Neural cell (in vitro differentiated cells): Measurements from ENCODE around the gene CLDN6. TPM values are rescaled to one million over a fixed set of nuclear protein-coding genes. Genes with fewer than 3 reads are reported as not detected.

Experiments used
- H2AFZ ChIP-seq: fragments of 200-600, 300-800 bp; sonication (generic), shearing (Covaris generic); 2 replicates; pipeline ENCODE4 v1.6.0; 2014; ENCODE audit warnings: low read depth, mild to moderate bottlenecking, antibody characterized with exemption, low read length, moderate library complexity
- H3F3A ChIP-seq: fragments of 200-600 bp; shearing (Covaris generic); 2 replicates; pipeline ENCODE4 v1.6.1; 2016; ENCODE audit warnings: mild to moderate bottlenecking, moderate library complexity, mixed read lengths, antibody characterized with exemption, low read length; ENCODE audit not compliant: insufficient read depth, poor library complexity, severe bottlenecking
- H3K27ac ChIP-seq: fragments of 200-600, 300-800 bp; sonication (generic), shearing (Covaris generic); 2 replicates; pipeline ENCODE4 v1.5.1; 2014; ENCODE audit warnings: mild to moderate bottlenecking, low read length, moderate library complexity
- H3K27me3 ChIP-seq: fragments of 300-800, 200-600 bp; sonication (generic), shearing (Covaris generic); 2 replicates; pipeline ENCODE4 v1.6.0; 2014; ENCODE audit warnings: mild to moderate bottlenecking, low read depth, low read length, moderate library complexity; ENCODE audit not compliant: insufficient read depth
- H3K36me3 ChIP-seq: fragments of 300-800, 200-600 bp; sonication (generic), shearing (Covaris generic); 2 replicates; pipeline ENCODE4 v1.5.1; 2014; ENCODE audit warnings: mild to moderate bottlenecking, antibody characterized with exemption, low read length, moderate library complexity; ENCODE audit not compliant: insufficient read depth
- H3K4me2 ChIP-seq: fragments of 300-800, 200-600 bp; sonication (generic), shearing (Covaris generic); 2 replicates; pipeline ENCODE4 v1.6.0; 2014; ENCODE audit warnings: mild to moderate bottlenecking, low read length
- H3K4me3 ChIP-seq: fragments of 300-800, 200-600 bp; sonication (generic), shearing (Covaris generic); 2 replicates; pipeline ENCODE4 v1.5.1; 2014; ENCODE audit warnings: mild to moderate bottlenecking, low read length, moderate library complexity
- H3K79me2 ChIP-seq: fragments of 200-600 bp; shearing (Covaris generic); replicated peaks from 2 replicates; pipeline ENCODE4 v1.6.0; 2014; ENCODE audit warnings: mild to moderate bottlenecking, low read length, moderate library complexity; ENCODE audit not compliant: insufficient read depth
- H3K9ac ChIP-seq: fragments of 300-800, 200-600 bp; sonication (generic), shearing (Covaris generic); 2 replicates; pipeline ENCODE4 v1.6.1; 2016; ENCODE audit warnings: mild to moderate bottlenecking, low read length, mixed read lengths
- H3K9me2 ChIP-seq: fragments of 200-600 bp; shearing (Covaris generic); 2 replicates; pipeline ENCODE4 v1.6.1; 2016; ENCODE audit warnings: mild to moderate bottlenecking, low read length, mixed read lengths; ENCODE audit not compliant: insufficient read depth
- H3K9me3 ChIP-seq: fragments of 200-600, 300-800 bp; sonication (generic), shearing (Covaris generic); 2 replicates; pipeline ENCODE4 v1.6.1; 2016; ENCODE audit warnings: mild to moderate bottlenecking, mixed run types, low read length, moderate library complexity, mixed read lengths
- H4K20me1 ChIP-seq: fragments of 200-600 bp; shearing (Covaris generic); 2 replicates; pipeline ENCODE4 v1.6.1; 2016; ENCODE audit warnings: mild to moderate bottlenecking, mixed run types; ENCODE audit not compliant: insufficient read depth
- CTCF ChIP-seq: fragments of 450-650 bp; IDR thresholded peaks from 2 replicates; pipeline ENCODE4 v1.5.1; 2014; ENCODE audit warnings: antibody characterized with exemption, mild to moderate bottlenecking, moderate library complexity; ENCODE audit not compliant: poor library complexity, severe bottlenecking
- EP300 ChIP-seq: fragments of 450-650 bp; conservative IDR thresholded peaks from 2 replicates; pipeline ENCODE4 v1.6.1; 2014; ENCODE audit warnings: antibody characterized with exemption, mild to moderate bottlenecking, moderate library complexity; ENCODE audit not compliant: poor library complexity, severe bottlenecking
- EZH2 ChIP-seq: fragments of 200-600, 300-800 bp; shearing (Covaris generic), sonication (generic); IDR thresholded peaks from 2 replicates; pipeline ENCODE4 v1.6.1; 2014; ENCODE audit warnings: antibody characterized with exemption, low read length, borderline replicate concordance, mild to moderate bottlenecking; ENCODE audit not compliant: insufficient read depth, poor library complexity, severe bottlenecking
- MXI1 ChIP-seq: fragments of 450-650 bp; conservative IDR thresholded peaks from 2 replicates; pipeline ENCODE4 v1.6.1; 2014; ENCODE audit warnings: antibody characterized with exemption, mild to moderate bottlenecking; ENCODE audit not compliant: poor library complexity, severe bottlenecking
- POLR2AphosphoS5 ChIP-seq: IDR thresholded peaks from 2 replicates; pipeline ENCODE4 v1.6.1; 2012
- RAD21 ChIP-seq: fragments of 450-650 bp; conservative IDR thresholded peaks from 2 replicates; pipeline ENCODE4 v1.6.1; 2014; ENCODE audit warnings: antibody characterized with exemption, mild to moderate bottlenecking, moderate library complexity
- REST ChIP-seq: IDR thresholded peaks from 2 replicates; pipeline ENCODE4 v1.6.1; 2012; ENCODE audit warnings: borderline replicate concordance
- SMC3 ChIP-seq: fragments of 450-650 bp; conservative IDR thresholded peaks from 2 replicates; pipeline ENCODE4 v1.6.1; 2014; ENCODE audit warnings: antibody characterized with exemption, mild to moderate bottlenecking, moderate library complexity; ENCODE audit not compliant: poor library complexity
- TAF1 ChIP-seq: IDR thresholded peaks from 2 replicates; pipeline ENCODE4 v1.6.1; 2012; ENCODE audit warnings: low read depth
- polyA plus RNA-seq: library from polyadenylated mRNA; depleted of rRNA; stranded (reverse); fragments of >200 nt; gene quantifications from 2 replicates; pipeline ENCODE4 v1.2.3, GENCODE V29; 2014

Gene CLDN6
- polyA plus RNA-seq, 1 donor from 2014 or later, result not detected

GRCh38 chr16:3022684-3023414 is 4.9 kb upstream of the CLDN6 start:
- TF ChIP-seq EZH2 (no peak), CTCF (no peak), EP300 (no peak), MXI1 (no peak), RAD21 (no peak), TAF1 (no peak), REST (no peak), POLR2AphosphoS5 (no peak), SMC3 (no peak)
- no peaks in the 10 kb centered on the region for H3K9me2 ChIP-seq
- H3K9ac ChIP-seq, result peak overlapping the region; percentile 83
- peaks cover 28% of the 10 kb centered on the region for H3K27me3 ChIP-seq
- no peaks in the 10 kb centered on the region for H3F3A ChIP-seq
- no peaks in the 10 kb centered on the region for H3K79me2 ChIP-seq
- peak overlapping the region; percentile 71 for H3K4me2 ChIP-seq
- H3K36me3 ChIP-seq, result no peaks in the 10 kb centered on the region
- H3K27ac ChIP-seq, result no peak overlapping the region
- no peaks in the 10 kb centered on the region for H4K20me1 ChIP-seq
- peak overlapping the region; percentile 82 for H3K4me3 ChIP-seq
- no peak overlapping the region for H2AFZ ChIP-seq
- no peaks in the 10 kb centered on the region for H3K9me3 ChIP-seq

- no peak overlapping the region for H3K9ac ChIP-seq
Observed at GRCh38 chr16:3022208-3022683, 4.3 kb upstream of the CLDN6 start.

More at GRCh38 chr16:3022208-3022683, 4.3 kb upstream of the CLDN6 start:
- H3K9me3 ChIP-seq, result no peaks in the 10 kb centered on the region
- no peaks in the 10 kb centered on the region for H4K20me1 ChIP-seq
- peaks cover 34% of the 10 kb centered on the region for H3K27me3 ChIP-seq
- peak overlapping the region; percentile 82 for H3K4me3 ChIP-seq
- no peaks in the 10 kb centered on the region for H3K79me2 ChIP-seq
- TF ChIP-seq MXI1 (no peak), SMC3 (no peak), EP300 (no peak), REST (no peak), RAD21 (no peak), POLR2AphosphoS5 (no peak), EZH2 (no peak), TAF1 (no peak), CTCF (no peak)
- H2AFZ ChIP-seq, result no peak overlapping the region
- H3F3A ChIP-seq, result no peaks in the 10 kb centered on the region
- H3K36me3 ChIP-seq, result no peaks in the 10 kb centered on the region
- no peak overlapping the region for H3K27ac ChIP-seq
- no peaks in the 10 kb centered on the region for H3K9me2 ChIP-seq
- H3K4me2 ChIP-seq, result no peak overlapping the region
